IMR-90 (cell line): ENCODE results near the gene NHSL2.

Experiments
- BHLHE40 ChIP-seq: fragments of 150-350 bp; IDR thresholded peaks from 2 replicates; pipeline ENCODE4 v1.6.1; 2016; ENCODE audit warnings: mild to moderate bottlenecking, low read depth, low read length
- CEBPB ChIP-seq: IDR thresholded peaks from 2 replicates; pipeline ENCODE4 v1.6.1; 2012; ENCODE audit warnings: low read depth, low read length, improper control_type of control experiment
- CHD1 ChIP-seq: IDR thresholded peaks from 2 replicates; pipeline ENCODE4 v1.6.1; 2012; ENCODE audit warnings: low read depth, low read length, improper control_type of control experiment
- MAFK ChIP-seq: IDR thresholded peaks from 2 replicates; pipeline ENCODE4 v1.6.1; 2012; ENCODE audit warnings: low read depth, low read length, improper control_type of control experiment
- MAZ ChIP-seq: IDR thresholded peaks from 2 replicates; pipeline ENCODE4 v1.6.1; 2012; ENCODE audit warnings: low read depth, mild to moderate bottlenecking, low read length, improper control_type of control experiment, moderate library complexity, borderline replicate concordance
- MXI1 ChIP-seq: IDR thresholded peaks from 2 replicates; pipeline ENCODE4 v1.6.1; 2012; ENCODE audit warnings: low read depth, mild to moderate bottlenecking, low read length, moderate library complexity, borderline replicate concordance
- NFE2L2 ChIP-seq: fragments of 150-350 bp; IDR thresholded peaks from 2 replicates; pipeline ENCODE4 v1.6.1; 2016; ENCODE audit warnings: low read depth, mild to moderate bottlenecking, low read length
- POLR2A ChIP-seq: IDR thresholded peaks from 2 replicates; pipeline ENCODE4 v1.6.1; 2012; ENCODE audit warnings: mild to moderate bottlenecking, low read depth, low read length
- RAD21 ChIP-seq: IDR thresholded peaks from 2 replicates; pipeline ENCODE4 v1.6.1; 2012; ENCODE audit warnings: low read length, improper control_type of control experiment
- RFX5 ChIP-seq: IDR thresholded peaks from 2 replicates; pipeline ENCODE4 v1.8.0; 2012; ENCODE audit warnings: low read depth, mild to moderate bottlenecking, low read length, moderate library complexity
- SMC3 ChIP-seq: fragments of 150-350 bp; IDR thresholded peaks from 2 replicates; pipeline ENCODE4 v1.6.1; 2016; ENCODE audit warnings: low read depth, mild to moderate bottlenecking, antibody characterized with exemption, low read length, moderate library complexity
- TF ChIP-seq, protein P1 (sequence below): conservative IDR thresholded peaks from 2 replicates; pipeline ENCODE4 v1.5.1; 2012; ENCODE audit warnings: mild to moderate bottlenecking, low read depth, low read length, improper control_type of control experiment
- TF ChIP-seq, protein P2 (sequence below): fragments of 150-350 bp; IDR thresholded peaks from 2 replicates; pipeline ENCODE4 v1.6.1; 2017; ENCODE audit warnings: mild to moderate bottlenecking, antibody characterized with exemption, low read length, low read depth
- TF ChIP-seq, protein P3 (sequence below): fragments of 150-350 bp; IDR thresholded peaks from 2 replicates; pipeline ENCODE4 v1.6.1; 2016; ENCODE audit warnings: low read depth, mild to moderate bottlenecking, low read length, moderate library complexity, borderline replicate concordance

DNA sequence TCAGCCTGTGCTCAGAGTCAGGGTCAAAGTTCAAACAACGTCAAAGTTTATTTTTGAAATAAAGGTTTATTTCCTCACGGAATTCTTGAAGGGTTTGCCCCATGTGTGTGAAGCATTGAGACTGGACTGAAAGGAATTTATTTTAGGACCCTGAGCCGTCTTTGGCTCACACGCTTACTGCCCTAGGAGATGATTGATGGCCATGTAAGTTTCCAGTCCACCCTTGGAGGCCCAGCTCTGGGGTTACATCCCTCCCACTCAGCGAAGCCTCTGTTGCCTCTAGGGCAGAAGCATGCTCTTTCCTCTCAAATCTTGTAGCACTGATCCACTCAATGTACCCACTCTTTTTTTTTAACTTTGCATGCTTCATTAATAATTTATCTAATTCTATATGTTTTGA, 4.5 kb upstream of the NHSL2 start:
- TF ChIP-seq, protein P1, sequence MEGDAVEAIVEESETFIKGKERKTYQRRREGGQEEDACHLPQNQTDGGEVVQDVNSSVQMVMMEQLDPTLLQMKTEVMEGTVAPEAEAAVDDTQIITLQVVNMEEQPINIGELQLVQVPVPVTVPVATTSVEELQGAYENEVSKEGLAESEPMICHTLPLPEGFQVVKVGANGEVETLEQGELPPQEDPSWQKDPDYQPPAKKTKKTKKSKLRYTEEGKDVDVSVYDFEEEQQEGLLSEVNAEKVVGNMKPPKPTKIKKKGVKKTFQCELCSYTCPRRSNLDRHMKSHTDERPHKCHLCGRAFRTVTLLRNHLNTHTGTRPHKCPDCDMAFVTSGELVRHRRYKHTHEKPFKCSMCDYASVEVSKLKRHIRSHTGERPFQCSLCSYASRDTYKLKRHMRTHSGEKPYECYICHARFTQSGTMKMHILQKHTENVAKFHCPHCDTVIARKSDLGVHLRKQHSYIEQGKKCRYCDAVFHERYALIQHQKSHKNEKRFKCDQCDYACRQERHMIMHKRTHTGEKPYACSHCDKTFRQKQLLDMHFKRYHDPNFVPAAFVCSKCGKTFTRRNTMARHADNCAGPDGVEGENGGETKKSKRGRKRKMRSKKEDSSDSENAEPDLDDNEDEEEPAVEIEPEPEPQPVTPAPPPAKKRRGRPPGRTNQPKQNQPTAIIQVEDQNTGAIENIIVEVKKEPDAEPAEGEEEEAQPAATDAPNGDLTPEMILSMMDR, result no peak
- no peak for TF ChIP-seq POLR2A
- TF ChIP-seq CHD1, result no peak
- TF ChIP-seq BHLHE40, result no peak
- TF ChIP-seq MXI1, result no peak
- TF ChIP-seq RAD21, result no peak
- TF ChIP-seq SMC3, result no peak
- TF ChIP-seq NFE2L2, result no peak
- TF ChIP-seq, protein P2, sequence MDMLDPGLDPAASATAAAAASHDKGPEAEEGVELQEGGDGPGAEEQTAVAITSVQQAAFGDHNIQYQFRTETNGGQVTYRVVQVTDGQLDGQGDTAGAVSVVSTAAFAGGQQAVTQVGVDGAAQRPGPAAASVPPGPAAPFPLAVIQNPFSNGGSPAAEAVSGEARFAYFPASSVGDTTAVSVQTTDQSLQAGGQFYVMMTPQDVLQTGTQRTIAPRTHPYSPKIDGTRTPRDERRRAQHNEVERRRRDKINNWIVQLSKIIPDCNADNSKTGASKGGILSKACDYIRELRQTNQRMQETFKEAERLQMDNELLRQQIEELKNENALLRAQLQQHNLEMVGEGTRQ, result no peak
- TF ChIP-seq RFX5, result no peak
- no peak for TF ChIP-seq CEBPB
- TF ChIP-seq MAZ, result no peak
- TF ChIP-seq, protein P3, sequence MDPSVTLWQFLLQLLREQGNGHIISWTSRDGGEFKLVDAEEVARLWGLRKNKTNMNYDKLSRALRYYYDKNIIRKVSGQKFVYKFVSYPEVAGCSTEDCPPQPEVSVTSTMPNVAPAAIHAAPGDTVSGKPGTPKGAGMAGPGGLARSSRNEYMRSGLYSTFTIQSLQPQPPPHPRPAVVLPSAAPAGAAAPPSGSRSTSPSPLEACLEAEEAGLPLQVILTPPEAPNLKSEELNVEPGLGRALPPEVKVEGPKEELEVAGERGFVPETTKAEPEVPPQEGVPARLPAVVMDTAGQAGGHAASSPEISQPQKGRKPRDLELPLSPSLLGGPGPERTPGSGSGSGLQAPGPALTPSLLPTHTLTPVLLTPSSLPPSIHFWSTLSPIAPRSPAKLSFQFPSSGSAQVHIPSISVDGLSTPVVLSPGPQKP, result no peak
- no peak for TF ChIP-seq MAFK
